Measurements from ENCODE around the gene XDH.

Gene XDH

GRCh38 chr2:31363956-31364750, 50.4 kb downstream of the XDH start:
- no peak for DNase-seq

GRCh38 chr2:31362581-31362980, 52.0 kb downstream of the XDH start:
- DNase-seq, result no peak

- no peak for DNase-seq
These were observed 55.3 kb downstream of the XDH start for GRCh38 chr2:31359229-31359628.

GRCh38 chr2:31354837-31355236, 59.7 kb downstream of the XDH start:
- DNase-seq, result peak; percentile 26

- no peak for DNase-seq
These were observed 61.4 kb downstream of the XDH start for GRCh38 chr2:31353179-31353578.

DNA sequence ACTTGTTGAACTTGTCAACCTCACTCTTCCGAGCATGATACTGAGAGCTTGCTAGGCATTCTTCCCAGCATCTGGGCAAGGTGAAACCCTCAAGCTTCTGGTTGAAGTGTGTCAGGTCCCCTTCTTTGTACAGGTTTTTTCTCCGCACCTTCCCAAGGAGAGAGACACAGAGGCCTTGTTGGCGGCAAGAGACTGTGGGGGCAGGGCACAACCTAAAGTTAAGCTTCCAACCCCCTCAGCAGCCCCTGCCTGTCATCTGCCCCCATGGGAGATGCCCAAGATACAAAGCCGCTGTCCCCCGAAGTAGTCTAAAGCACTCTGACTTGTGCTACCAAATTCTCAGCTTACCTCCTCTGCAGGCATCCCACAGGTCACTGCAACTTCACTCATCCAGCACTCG, 64.9 kb downstream of the XDH start:
- no peak for DNase-seq

DNA sequence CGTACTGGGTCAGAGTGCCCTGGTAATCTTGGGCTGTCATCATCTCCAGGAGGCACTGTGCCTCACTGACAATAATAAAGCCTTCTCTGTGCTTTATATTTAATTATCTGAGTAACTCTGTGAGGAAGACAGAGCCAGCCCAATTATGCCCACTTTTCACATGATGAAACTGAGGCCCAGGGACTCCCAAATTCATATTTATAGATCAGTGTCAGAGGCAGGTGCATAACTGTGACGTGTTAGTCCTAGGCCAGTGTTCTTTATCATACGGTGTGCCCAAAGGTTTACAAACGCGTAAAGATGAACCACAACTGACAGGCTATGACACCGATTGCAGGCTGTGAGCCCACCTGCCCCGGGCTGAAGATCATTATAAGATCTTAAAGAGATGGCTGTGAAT, 65.4 kb downstream of the XDH start:
- no peak for DNase-seq

DNA sequence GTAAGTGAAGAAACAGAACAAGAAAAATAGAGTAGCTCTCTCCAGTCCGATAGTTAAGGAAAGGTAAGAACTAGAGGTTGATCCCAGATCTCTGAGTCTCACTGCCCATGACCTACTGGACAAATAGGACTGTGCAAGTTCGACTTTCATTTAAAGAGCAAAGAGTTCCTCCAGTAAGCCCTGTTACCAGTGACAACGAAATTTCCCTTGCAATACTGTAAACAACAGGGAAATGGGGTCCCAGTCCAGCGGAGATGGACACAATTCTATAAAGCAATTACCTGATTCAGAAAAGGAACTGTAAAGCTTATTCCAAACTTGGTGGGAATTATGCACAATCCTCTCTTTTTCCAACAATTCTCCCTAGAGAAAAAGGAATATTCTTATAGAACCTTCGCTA, 65.9 kb downstream of the XDH start:
- no peak for DNase-seq

DNA sequence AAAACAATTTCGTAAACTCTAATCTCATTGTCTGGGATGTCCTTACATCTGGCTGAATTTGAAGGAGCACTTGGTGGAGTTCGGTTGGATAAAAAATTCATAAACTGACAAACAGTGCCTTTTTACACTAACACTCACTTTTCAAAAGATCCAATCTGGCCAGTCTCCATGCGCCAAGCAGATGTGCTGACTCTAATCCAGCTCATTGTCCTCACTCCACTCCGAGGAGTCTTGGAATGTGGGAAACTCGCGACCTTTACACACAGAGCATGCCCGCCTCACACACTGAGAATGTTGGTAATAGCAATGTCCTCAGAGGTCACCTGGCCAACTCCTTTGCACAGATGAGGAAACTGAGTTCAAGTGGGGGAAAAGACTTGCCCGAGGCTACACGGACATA, 66.8 kb downstream of the XDH start:
- DNase-seq, result no peak

- no peak for DNase-seq
These were observed 67.2 kb downstream of the XDH start for GRCh38 chr2:31347319-31347718.

DNA sequence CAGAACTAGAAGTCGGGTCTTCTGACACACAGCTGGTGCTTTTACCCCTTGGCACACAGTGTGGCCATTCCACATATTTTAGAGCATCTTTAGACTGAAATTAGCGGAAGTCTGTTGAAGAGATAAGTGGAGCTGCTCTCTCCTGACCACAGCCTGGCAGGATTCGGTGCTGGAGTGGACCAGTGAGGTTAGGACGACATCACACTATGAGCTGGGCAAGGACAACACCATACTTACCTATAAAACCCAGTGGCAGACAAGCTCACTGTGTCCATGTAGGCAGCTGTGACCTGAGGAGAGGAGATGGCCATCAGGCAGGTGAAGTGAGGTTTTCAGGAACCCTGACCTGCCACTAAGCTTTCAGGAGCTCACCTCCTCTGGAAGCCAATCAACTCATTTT, 70.1 kb downstream of the XDH start:
- no peak for DNase-seq

- DNase-seq, result no peak
These were observed 73.2 kb downstream of the XDH start for GRCh38 chr2:31341351-31341750.

- DNase-seq, result no peak
These were observed 74.8 kb downstream of the XDH start for GRCh38 chr2:31339696-31340095.

GRCh38 chr2:31337860-31338259, 76.7 kb downstream of the XDH start:
- no peak for DNase-seq

- no peak for DNase-seq
These were observed 77.3 kb downstream of the XDH start for GRCh38 chr2:31337197-31337596.

DNA sequence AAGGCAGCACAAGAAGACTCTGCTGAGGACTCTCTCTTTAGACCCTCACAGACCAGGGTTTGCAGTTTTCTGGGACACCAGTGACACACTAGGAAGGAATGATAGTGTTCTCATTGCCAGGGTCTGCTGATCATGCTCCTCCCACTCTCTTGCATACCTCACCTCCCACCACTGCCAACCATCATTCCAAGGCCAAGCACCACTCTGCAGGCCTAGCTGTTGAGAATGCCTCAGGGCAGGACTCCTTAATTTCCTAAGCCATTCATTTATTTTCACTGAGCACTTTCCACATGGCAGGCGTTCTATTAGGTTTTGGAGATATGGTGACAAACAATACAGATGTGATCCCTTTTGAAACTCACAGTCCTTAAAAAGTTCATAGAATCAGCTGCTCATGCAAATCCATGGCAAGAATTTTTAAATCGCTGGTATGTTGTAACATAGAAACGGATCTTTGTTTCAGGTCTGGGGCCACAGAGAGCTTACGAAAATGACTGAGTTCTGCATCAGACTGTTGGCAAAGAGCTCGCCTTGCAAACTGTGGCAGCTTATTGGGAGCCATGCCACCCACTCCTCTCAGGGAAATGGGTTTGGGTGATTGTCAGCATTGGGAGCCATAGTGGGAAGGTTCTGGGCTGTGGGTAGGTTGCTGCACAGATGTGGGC, 78.5 kb downstream of the XDH start:
- DNase-seq, result no peak

DNA sequence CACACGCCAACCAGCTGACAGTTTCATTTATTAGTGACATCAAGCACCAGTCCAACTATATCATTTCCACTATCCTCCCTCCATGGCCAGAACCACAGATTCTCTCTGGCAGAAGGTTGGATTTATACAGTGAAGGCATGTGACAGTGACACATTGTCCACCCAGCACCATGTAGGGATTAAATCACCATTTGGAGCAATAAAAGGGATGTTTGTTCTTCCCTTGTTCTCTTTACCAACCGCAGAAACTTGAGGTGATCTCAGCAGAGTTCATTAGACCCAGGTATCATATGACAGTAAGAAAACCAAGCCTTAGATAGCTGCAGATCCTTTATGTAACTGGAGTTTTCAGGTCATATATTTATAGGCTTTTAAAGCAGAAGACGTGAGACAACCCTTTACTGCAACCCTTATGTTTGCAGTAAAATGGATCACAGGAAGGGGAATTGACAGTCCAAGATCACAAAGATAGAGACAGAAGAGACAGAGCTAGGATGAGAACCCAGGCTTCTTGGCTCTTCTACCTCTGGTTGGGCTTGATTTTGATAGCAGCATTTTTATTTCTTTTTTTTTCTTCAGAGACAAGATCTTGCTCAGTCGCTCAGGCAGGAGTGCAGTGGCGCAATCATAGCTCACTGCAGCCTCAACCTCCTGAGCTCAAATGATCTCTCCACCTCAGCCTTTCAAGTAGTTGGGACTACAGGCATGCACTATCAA, 80.1 kb downstream of the XDH start:
- no peak for DNase-seq

- DNase-seq, result peak; percentile 88
These were observed 80.9 kb downstream of the XDH start for GRCh38 chr2:31333527-31334183.

- no peak for DNase-seq
These were observed 81.5 kb downstream of the XDH start for GRCh38 chr2:31333046-31333445.

- no peak for DNase-seq
These were observed 82.0 kb downstream of the XDH start for GRCh38 chr2:31332521-31332920.

- DNase-seq, result no peak
These were observed 83.4 kb downstream of the XDH start for GRCh38 chr2:31331156-31331555.

- no peak for DNase-seq
These were observed 85.4 kb downstream of the XDH start for GRCh38 chr2:31329081-31329625.

- DNase-seq, result no peak
These were observed 86.5 kb downstream of the XDH start for GRCh38 chr2:31328026-31328425.
